ENCODE data around the gene RBM47.

RBM47 gene

GRCh38 chr4:40606239-40606767, 23.4 kb downstream of the RBM47 start:
- DNase-seq (ENCODE audit: low read depth): no peak
- no peak for TF ChIP-seq CTCF (conservative IDR thresholded peaks at IDR 0.05; ENCODE audit: low read depth, low read length)
- H3K4me3 ChIP-seq (ENCODE audit: low read length): no peak overlapping the region

GRCh38 chr4:40603281-40603680, 26.4 kb downstream of the RBM47 start:
- H3K4me3 ChIP-seq (ENCODE audit: low read length): no peak overlapping the region
- no peak for TF ChIP-seq CTCF (conservative IDR thresholded peaks at IDR 0.05; ENCODE audit: low read depth, low read length)
- DNase-seq (ENCODE audit: low read depth): no peak

GRCh38 chr4:40601641-40602040, 28.0 kb downstream of the RBM47 start:
- DNase-seq (ENCODE audit: low read depth): no peak
- H3K4me3 ChIP-seq (ENCODE audit: low read length): no peak overlapping the region
- TF ChIP-seq CTCF (conservative IDR thresholded peaks at IDR 0.05; ENCODE audit: low read depth, low read length): no peak

- no peak for DNase-seq (ENCODE audit: low read depth)
- TF ChIP-seq CTCF (conservative IDR thresholded peaks at IDR 0.05; ENCODE audit: low read depth, low read length): no peak
- H3K4me3 ChIP-seq (ENCODE audit: low read length): no peak overlapping the region
These were observed 28.8 kb downstream of the RBM47 start for GRCh38 chr4:40600850-40601249.

- no peak for DNase-seq (ENCODE audit: low read depth)
- H3K4me3 ChIP-seq (ENCODE audit: low read length): no peak overlapping the region
- TF ChIP-seq CTCF (conservative IDR thresholded peaks at IDR 0.05; ENCODE audit: low read depth, low read length): no peak
These were observed 30.2 kb downstream of the RBM47 start for GRCh38 chr4:40599431-40599830.

GRCh38 chr4:40596522-40596921, 33.1 kb downstream of the RBM47 start:
- no peak overlapping the region for H3K4me3 ChIP-seq (ENCODE audit: low read length)
- DNase-seq (ENCODE audit: low read depth): no peak
- TF ChIP-seq CTCF (conservative IDR thresholded peaks at IDR 0.05; ENCODE audit: low read depth, low read length): no peak

GRCh38 chr4:40595981-40596380, 33.7 kb downstream of the RBM47 start:
- no peak for TF ChIP-seq CTCF (conservative IDR thresholded peaks at IDR 0.05; ENCODE audit: low read depth, low read length)
- H3K4me3 ChIP-seq (ENCODE audit: low read length): no peak overlapping the region
- DNase-seq (ENCODE audit: low read depth): no peak

All from retinal pigment epithelial cell (primary cell).